Mucosa of stomach (tissue), 1 donor: ENCODE measurements around the gene CHPT1.
"Not testable (repeated sequence)": the region's sequence is repeated elsewhere in the genome, so short reads cannot be mapped to it uniquely, and the experiment has no call there.

Experiments used
- H3K27me3 ChIP-seq: one replicate; pipeline ENCODE4 v1.7.0; 2013; ENCODE audit warnings: mild to moderate bottlenecking, low read length; ENCODE audit not compliant: control insufficient read depth, insufficient read depth
- H3K36me3 ChIP-seq: one replicate; pipeline ENCODE4 v1.7.0; 2013; ENCODE audit warnings: low read length; ENCODE audit not compliant: control insufficient read depth, insufficient read depth
- H3K4me1 ChIP-seq: one replicate; pipeline ENCODE4 v1.7.0; 2013; ENCODE audit warnings: mild to moderate bottlenecking, low read length; ENCODE audit not compliant: control insufficient read depth, insufficient read depth
- H3K4me3 ChIP-seq: one replicate; pipeline ENCODE4 v1.7.0; 2013; ENCODE audit warnings: low read length
- H3K9ac ChIP-seq: one replicate; pipeline ENCODE4 v1.7.0; 2013; ENCODE audit warnings: mild to moderate bottlenecking, low read length, moderate library complexity
- H3K9me3 ChIP-seq: one replicate; pipeline ENCODE4 v1.7.0; 2013; ENCODE audit warnings: mild to moderate bottlenecking, low read length, moderate library complexity; ENCODE audit not compliant: control insufficient read depth
- donor health status: Pancreatic carcinoma.

Gene CHPT1

DNA sequence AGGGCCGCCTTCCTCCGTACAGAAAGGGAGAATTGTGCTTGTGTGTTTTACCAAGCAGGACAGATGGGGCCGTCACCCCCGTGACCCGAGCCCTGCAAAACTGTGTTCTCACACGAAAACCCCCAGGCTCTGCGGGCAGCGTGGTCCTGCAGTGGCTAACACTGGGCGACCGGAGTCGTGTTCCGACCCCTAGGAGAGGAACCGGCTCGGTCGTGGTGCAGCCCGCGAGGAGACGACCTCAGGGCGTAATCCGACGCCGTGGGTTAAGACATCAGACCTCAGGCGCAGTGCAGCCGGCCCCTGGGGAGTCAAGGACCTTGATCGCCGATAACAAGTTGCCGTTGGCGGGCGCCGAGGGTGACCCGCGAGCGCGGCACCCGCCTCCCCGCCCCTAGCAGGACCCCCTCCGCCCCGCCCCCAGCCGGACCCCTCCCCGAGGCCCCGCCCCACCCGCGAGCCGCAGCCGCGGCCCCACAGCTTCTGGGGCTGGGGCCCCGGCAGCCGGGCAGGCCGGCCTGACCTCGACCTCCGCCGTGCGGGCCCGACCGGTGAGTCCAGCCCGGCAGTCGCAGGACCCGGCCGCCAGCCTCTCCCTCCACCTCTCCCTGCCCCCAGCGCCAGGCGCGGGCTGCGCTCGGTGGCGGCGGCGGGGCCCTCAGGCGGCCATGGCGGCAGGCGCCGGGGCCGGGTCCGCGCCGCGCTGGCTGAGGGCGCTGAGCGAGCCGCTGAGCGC, at the start of gene CHPT1:
CHPT1 (plus strand) TSS at position 444 of the 733 bp plus-strand sequence; CDS start at position 666, 222 bp downstream.
- Histone ChIP-seq H3K4me3 (peak within 1 kb of the TSS; percentile 64), H3K9me3 (no peaks in the 10 kb centered on the region), H3K4me1 (peaks cover 25% of the 10 kb centered on the region), H3K36me3 (no peaks in the 10 kb centered on the region), H3K9ac (peak within 1 kb of the TSS; percentile 88), H3K27me3 (no peaks in the 10 kb centered on the region)

DNA sequence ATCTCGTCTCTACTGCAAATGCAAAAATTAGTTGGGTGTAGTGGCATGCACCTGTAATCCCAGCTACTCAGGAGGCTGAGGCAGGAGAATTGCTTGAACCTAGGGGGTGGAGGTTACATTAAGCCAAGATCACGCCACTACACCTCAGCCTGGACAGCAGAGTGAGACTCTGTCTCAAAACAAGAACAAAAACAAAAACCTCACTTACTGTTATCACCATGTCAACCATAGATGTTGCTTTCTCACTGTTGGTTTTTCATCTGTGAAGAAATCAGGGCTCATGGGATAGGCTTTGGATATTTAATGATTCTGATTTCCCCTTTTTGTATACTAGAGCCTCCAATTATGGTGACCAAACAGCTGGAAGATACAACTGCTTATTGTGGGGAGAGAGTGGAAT, 49.7 kb upstream of the CHPT1 start:
- H3K9ac ChIP-seq, result no peak overlapping the region
- no peaks in the 10 kb centered on the region for H3K36me3 ChIP-seq
- no peaks in the 10 kb centered on the region for H3K4me1 ChIP-seq
- H3K27me3 ChIP-seq, result no peaks in the 10 kb centered on the region
- no peaks in the 10 kb centered on the region for H3K9me3 ChIP-seq
- H3K4me3 ChIP-seq, result no peak overlapping the region

DNA sequence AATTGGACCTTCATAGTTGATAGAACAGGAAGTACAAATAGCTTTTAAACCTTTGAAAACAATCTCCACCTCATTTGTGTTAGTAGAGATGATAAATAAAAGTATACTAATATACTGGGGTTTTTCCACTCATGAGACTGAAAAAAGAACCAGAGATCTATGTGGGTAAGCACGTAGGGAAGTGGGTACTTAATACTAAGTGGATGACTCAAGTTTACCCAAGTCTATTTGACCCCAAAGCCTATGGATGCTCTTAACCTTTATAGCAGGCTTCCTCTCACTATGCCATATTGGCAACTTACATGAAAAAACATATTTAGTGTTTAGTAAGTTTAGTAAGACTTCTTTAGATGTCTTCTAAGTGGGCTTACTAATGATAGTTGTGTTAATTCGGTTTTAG, 49.2 kb upstream of the CHPT1 start:
- H3K4me1 ChIP-seq, result no peaks in the 10 kb centered on the region
- no peaks in the 10 kb centered on the region for H3K36me3 ChIP-seq
- H3K27me3 ChIP-seq, result no peaks in the 10 kb centered on the region
- H3K9me3 ChIP-seq, result no peaks in the 10 kb centered on the region
- no peak overlapping the region for H3K9ac ChIP-seq
- no peak overlapping the region for H3K4me3 ChIP-seq

DNA sequence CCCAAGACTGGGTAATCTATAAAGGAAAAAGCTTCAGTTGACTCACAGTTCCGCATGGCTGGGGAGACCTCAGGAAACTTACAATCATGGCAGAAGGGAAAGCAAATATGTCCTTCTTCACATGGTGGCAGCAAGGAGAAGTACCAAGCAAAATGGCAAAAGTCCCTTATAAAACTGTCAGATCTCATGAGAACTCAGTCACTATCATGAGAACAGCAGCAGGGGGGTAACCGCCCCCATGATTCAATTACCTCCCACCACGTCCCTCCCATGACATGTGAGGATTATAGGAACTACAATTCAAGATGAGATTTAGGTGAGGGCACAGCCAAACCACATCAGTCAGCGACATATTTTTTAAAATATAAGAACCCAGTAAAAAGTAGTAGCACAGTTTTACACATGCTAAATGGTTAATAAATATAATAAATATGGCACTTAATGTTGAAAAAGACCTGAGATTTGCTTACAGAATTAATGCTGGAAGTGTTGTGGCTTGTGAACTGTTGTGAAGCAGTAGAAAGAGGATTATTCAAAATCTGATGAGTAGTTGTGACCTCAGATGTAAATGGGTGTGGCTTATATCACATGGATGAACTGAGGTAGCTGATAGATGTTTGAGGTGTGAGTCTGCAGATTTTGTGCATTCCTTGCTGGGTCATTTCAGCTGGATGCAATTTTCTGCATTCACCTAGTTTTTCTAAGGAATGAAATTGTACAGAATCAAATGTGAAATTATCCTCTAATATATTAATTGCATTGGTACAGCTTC, 46.9 kb upstream of the CHPT1 start:
- Histone ChIP-seq H3K9me3 (no peaks in the 10 kb centered on the region), H3K4me3 (no peak overlapping the region), H3K27me3 (no peaks in the 10 kb centered on the region), H3K4me1 (no peaks in the 10 kb centered on the region), H3K36me3 (no peaks in the 10 kb centered on the region), H3K9ac (no peak overlapping the region)

DNA sequence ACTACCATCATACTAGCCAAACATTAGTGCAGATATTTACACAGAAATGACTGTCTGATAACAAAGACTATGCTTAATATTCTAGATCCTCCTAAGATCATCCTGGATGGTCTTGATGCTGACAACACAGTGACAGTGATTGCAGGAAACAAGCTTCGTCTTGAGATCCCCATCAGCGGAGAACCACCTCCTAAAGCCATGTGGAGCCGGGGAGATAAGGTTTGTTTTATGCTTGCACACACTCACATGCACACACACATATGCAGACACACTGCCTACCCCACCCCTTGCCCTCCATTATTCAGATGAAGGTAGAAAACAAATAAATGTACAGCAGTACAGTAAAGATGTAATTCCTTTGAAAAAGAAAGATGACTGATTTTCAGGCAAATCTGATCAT, 44.4 kb upstream of the CHPT1 start:
- Histone ChIP-seq H3K4me1 (no peaks in the 10 kb centered on the region), H3K4me3 (no peak overlapping the region), H3K9ac (no peak overlapping the region), H3K27me3 (no peaks in the 10 kb centered on the region), H3K36me3 (no peaks in the 10 kb centered on the region), H3K9me3 (no peaks in the 10 kb centered on the region)

DNA sequence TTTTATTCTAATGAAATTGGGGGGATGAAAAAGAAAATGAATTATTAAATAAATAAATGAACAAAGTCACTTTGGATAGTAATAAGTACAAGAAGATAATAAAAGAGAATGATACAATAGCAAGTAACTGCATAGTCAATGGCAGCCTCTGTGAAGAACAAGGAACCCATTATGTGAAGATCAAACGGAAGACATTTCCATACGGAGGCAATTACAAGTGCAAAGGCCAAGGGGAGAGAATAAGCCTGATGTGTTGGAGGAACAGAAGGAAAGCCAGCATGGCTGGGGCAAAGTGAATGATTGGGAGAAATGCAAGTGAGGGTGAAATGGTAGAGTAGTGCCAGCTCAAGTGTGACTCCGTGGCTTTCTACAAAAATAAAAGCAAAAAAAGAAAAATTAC, 43.9 kb upstream of the CHPT1 start:
- Histone ChIP-seq H3K36me3 (no peaks in the 10 kb centered on the region), H3K9me3 (no peaks in the 10 kb centered on the region), H3K27me3 (no peaks in the 10 kb centered on the region), H3K4me1 (no peaks in the 10 kb centered on the region), H3K9ac (no peak overlapping the region), H3K4me3 (no peak overlapping the region)

DNA sequence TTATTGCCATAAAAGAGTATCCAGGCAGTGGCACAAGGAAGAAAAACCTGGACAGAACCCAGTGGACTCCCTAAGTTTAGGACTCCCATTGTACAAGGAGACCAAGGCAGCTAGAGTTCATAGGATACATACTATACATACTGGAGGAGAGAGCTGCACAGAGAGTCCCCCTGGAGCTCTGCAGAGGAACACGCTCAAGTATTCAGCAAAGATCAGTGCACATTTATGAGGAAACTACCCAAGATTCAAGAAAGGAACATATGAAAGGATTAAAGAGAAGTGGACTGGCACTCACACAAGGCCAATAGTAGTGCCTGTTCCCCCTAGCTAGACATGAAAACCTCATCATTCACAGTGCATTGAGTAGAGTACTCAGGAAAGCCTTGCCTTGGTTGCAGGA, 43.0 kb upstream of the CHPT1 start:
- Histone ChIP-seq H3K36me3 (no peaks in the 10 kb centered on the region), H3K4me3 (no peak overlapping the region), H3K9ac (no peak overlapping the region), H3K27me3 (no peaks in the 10 kb centered on the region), H3K4me1 (no peaks in the 10 kb centered on the region), H3K9me3 (no peaks in the 10 kb centered on the region)

DNA sequence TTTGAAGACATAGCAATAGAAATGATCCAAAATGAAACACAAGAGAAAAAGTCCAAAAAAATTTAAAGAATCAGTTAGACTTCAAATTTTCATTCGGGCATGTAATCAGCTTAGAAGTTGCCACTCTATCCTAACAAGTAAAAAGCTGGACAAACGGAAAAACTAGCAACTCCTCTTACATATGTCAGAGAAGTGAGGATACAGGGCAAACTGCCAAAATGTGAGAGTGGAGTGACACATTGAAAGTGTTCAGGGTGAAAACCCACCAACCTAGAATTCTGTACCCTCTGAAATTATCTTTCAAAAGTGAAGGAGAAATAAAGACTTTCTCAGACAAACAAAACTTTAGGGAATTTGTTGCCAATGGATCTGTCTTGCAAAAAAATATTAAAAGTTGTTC, 42.0 kb upstream of the CHPT1 start:
- H3K4me3 ChIP-seq, result no peak overlapping the region
- H3K36me3 ChIP-seq, result no peaks in the 10 kb centered on the region
- H3K9me3 ChIP-seq, result no peaks in the 10 kb centered on the region
- no peaks in the 10 kb centered on the region for H3K27me3 ChIP-seq
- H3K4me1 ChIP-seq, result no peaks in the 10 kb centered on the region
- H3K9ac ChIP-seq, result no peak overlapping the region

DNA sequence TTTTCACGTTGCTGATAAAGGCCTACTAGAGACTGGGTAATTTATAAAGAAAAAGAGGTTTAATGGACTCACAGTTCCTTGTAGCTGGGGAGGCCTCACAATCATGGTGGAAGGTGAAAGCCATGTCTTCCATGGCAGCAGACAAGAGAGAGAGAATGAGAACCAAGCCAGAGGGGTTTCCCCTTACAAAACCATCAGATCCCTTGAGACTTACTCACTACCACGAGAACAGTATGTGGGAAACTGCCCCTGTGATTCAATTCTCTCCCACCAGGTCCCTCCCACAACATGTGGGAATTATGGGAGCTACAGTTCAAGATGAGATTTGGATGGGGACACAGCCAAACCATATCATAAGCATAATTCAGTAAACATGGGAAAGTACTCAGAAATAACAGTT, 36.8 kb upstream of the CHPT1 start:
- not testable (repeated sequence) for H3K4me1 ChIP-seq, H3K9ac ChIP-seq, H3K9me3 ChIP-seq, H3K4me3 ChIP-seq, H3K27me3 ChIP-seq, H3K36me3 ChIP-seq

DNA sequence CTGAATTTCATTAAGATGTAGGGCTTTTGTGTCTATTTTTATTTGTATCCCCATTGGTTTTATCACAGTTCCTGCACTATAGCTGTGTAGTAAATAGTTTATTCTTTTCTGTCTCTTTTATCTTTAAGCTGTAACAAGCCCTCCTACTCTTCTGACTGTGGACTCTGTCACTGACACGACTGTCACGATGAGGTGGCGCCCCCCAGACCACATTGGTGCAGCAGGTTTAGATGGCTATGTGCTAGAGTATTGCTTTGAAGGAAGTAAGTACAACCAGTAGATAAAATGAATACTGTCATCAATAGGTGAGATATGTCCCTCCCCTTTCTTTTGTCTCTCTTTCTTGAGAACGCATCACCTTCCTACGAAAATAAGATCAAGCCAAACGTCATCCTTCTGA, 34.1 kb upstream of the CHPT1 start:
- no peaks in the 10 kb centered on the region for H3K4me1 ChIP-seq
- H3K4me3 ChIP-seq, result no peak overlapping the region
- H3K36me3 ChIP-seq, result no peaks in the 10 kb centered on the region
- H3K9me3 ChIP-seq, result no peaks in the 10 kb centered on the region
- no peaks in the 10 kb centered on the region for H3K27me3 ChIP-seq
- no peak overlapping the region for H3K9ac ChIP-seq

DNA sequence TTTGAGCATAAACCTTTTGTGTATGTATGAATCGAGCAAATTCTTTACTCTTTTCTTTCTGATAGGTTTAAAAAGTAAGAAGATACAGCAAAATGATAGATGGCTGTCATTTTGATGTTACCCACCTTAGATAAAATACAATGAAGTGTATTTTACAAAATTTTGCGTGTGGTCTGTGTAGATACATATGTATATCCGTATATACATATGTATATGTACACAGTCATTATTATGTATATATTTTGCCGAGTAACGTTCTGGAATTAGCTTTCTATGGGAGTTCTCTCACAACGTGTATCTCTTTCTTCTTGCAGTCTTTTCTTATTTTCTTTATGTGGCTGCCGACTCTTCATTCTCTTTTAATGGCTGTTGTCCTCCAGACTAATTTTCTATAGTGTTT, 32.4 kb upstream of the CHPT1 start:
- Histone ChIP-seq H3K36me3 (no peaks in the 10 kb centered on the region), H3K4me1 (no peaks in the 10 kb centered on the region), H3K9me3 (no peaks in the 10 kb centered on the region), H3K4me3 (no peak overlapping the region), H3K9ac (no peak overlapping the region), H3K27me3 (no peaks in the 10 kb centered on the region)

DNA sequence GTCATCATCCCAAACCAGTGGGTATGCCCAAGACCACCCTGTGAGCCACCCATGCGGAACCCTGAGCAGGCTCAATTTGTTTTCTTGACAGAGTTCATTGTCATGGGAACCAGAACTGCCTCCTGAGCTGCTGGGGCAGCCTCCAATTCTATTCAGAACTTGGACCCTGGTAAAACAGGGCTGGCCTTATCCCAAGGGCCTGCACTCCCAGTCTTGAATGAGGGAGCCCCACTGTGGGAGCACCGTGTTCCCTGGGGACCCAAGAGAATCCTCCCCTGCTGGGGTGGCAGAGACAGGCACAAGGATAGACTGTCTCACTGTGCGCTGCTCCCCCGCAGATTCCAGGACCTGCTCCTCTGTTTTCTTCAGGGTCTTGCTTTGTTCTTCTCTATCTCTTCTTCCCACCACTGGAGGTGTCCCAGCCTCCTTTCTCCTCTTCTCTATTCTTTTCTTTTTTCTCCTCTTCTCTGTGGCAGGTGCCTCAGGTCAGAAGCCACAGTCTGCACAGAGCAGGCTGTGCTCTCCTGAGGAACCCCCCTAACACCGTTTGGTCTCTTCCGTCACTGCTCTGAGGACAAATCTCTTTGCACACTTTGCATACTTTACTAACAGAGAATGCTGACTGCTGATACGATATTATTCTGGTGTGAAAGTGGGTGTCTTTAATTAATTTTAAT, 31.2 kb upstream of the CHPT1 start:
- H3K4me3 ChIP-seq, result no peak overlapping the region
- no peaks in the 10 kb centered on the region for H3K9me3 ChIP-seq
- H3K9ac ChIP-seq, result no peak overlapping the region

More for the DNA sequence above, 31.2 kb upstream of the CHPT1 start:
- H3K36me3 ChIP-seq, result no peaks in the 10 kb centered on the region
- H3K27me3 ChIP-seq, result no peaks in the 10 kb centered on the region
- peaks cover under 1% of the 10 kb centered on the region for H3K4me1 ChIP-seq
